Naive thymus-derived CD4-positive, alpha-beta T cell (primary cell): ENCODE data around the gene DCN. TPM values are rescaled to one million over a fixed set of nuclear protein-coding genes. Genes with fewer than 3 reads are reported as not detected.

Source experiments
- ATAC-seq: fragments of 150-1000 bp; cut with Tn5 transposase; 2 replicates; pipeline ENCODE4 v1.10.0; 2021; ENCODE audit warnings: mild to moderate bottlenecking, moderate library complexity
- CTCF ChIA-PET: fragments of 350-600 bp; sonication (Branson Sonifier 250); formaldehyde crosslinking; loops from one replicate; lab custom pipeline; 2021; ENCODE audit warnings: antibody characterized with exemption; lab: Charles Lee
- POLR2A ChIA-PET: fragments of 350-600 bp; sonication (Branson Sonifier 250); formaldehyde crosslinking; loops from one replicate; lab custom pipeline; 2021; ENCODE audit warnings: antibody characterized with exemption, inconsistent platforms; lab: Charles Lee
- DNase-seq, 9 donors: peaks; one replicate each; pipeline versions ENCODE4 v3.0.0 to v3.0.0-alpha.2; 2020 to 2022; ENCODE audit warnings: mixed read lengths in 1 of 9
- H3K27ac ChIP-seq: one replicate; pipeline ENCODE4 v1.7.0; 2013; ENCODE audit warnings: mild to moderate bottlenecking, low read depth, low read length, moderate library complexity
- H3K27me3 ChIP-seq, 2 donors: one replicate each; pipeline ENCODE4 v1.7.0; 2013; ENCODE audit warnings: low read length in 2 of 2, mild to moderate bottlenecking in 2 of 2, moderate library complexity in 2 of 2; ENCODE audit not compliant: control insufficient read depth in 2 of 2, insufficient read depth in 2 of 2
- H3K36me3 ChIP-seq, 3 experiments: 1 replicate in 2 of 3; 2 replicates in 1 of 3; pipeline ENCODE4 v1.7.0; 2013; ENCODE audit warnings: low read length in 3 of 3, mild to moderate bottlenecking in 3 of 3, moderate library complexity in 1 of 3; ENCODE audit not compliant: insufficient read depth in 3 of 3, control insufficient read depth in 2 of 3
- H3K4me1 ChIP-seq, 2 donors: one replicate each; pipeline ENCODE4 v1.7.0; 2013; ENCODE audit warnings: low read length in 2 of 2, mild to moderate bottlenecking in 2 of 2, moderate library complexity in 1 of 2; ENCODE audit not compliant: control insufficient read depth in 2 of 2, insufficient read depth in 2 of 2
- H3K4me3 ChIP-seq: 2 replicates; pipeline ENCODE4 v1.7.0; 2013; ENCODE audit warnings: mild to moderate bottlenecking, low read length
- H3K9me3 ChIP-seq, 3 experiments: 1 replicate in 2 of 3; 2 replicates in 1 of 3; pipeline ENCODE4 v1.7.0; 2013; ENCODE audit warnings: low read length in 3 of 3; ENCODE audit not compliant: control insufficient read depth in 2 of 3
- H3K27ac Mint-ChIP-seq, 9 donors: one replicate each; pipeline ENCODE4 v1.8.0; 2020 to 2022; ENCODE audit warnings: mixed read lengths in 9 of 9, mild to moderate bottlenecking in 8 of 9, moderate library complexity in 5 of 9, inconsistent platforms in 2 of 9
- H3K27me3 Mint-ChIP-seq, 5 donors: one replicate each; pipeline ENCODE4 v1.8.0; 2021 to 2022; ENCODE audit warnings: mixed read lengths in 5 of 5, mild to moderate bottlenecking in 1 of 5
- H3K36me3 Mint-ChIP-seq, 5 donors: one replicate each; pipeline ENCODE4 v1.8.0; 2020 to 2022; ENCODE audit warnings: mixed read lengths in 5 of 5, mild to moderate bottlenecking in 3 of 5, inconsistent platforms in 1 of 5
- H3K4me1 Mint-ChIP-seq, 7 donors: one replicate each; pipeline ENCODE4 v1.8.0; 2020 to 2022; ENCODE audit warnings: mixed read lengths in 7 of 7, mild to moderate bottlenecking in 3 of 7, inconsistent platforms in 1 of 7
- H3K4me3 Mint-ChIP-seq, 10 donors: one replicate each; pipeline ENCODE4 v1.8.0; 2020 to 2022; ENCODE audit warnings: mild to moderate bottlenecking in 10 of 10, mixed read lengths in 10 of 10, moderate library complexity in 6 of 10, inconsistent platforms in 2 of 10
- H3K9me3 Mint-ChIP-seq, 11 donors: one replicate each; pipeline ENCODE4 v1.8.0; 2020 to 2022; ENCODE audit warnings: mixed read lengths in 11 of 11, mild to moderate bottlenecking in 4 of 11, inconsistent platforms in 1 of 11, moderate library complexity in 1 of 11
- intact Hi-C, 2 donors: fragments of 100-400 bp; cut with micrococcal nuclease; formaldehyde crosslinking; loops; one replicate each; pipeline ENCODE4 v1.15.1; 2023
- polyA plus RNA-seq, 2 donors: library from polyadenylated mRNA; unstranded; fragments of 300-500 nt; fragmentation: Illumina TruSeq; gene quantifications; one replicate each; pipeline ENCODE4 v1.2.3, GENCODE V29; 2021
- total RNA-seq, 6 experiments: library from RNA in 5 of 6; stranded (reverse) in 5 of 6; gene quantifications; 1 replicate in 5 of 6; 2 replicates in 1 of 6; pipeline ENCODE4 v1.2.3 and lab custom pipeline; 2021 to 2026

Gene DCN
- total and polyA plus RNA-seq, 7 experiments from 2014 or later, result 0.69 TPM; not detected in 6

DNA sequence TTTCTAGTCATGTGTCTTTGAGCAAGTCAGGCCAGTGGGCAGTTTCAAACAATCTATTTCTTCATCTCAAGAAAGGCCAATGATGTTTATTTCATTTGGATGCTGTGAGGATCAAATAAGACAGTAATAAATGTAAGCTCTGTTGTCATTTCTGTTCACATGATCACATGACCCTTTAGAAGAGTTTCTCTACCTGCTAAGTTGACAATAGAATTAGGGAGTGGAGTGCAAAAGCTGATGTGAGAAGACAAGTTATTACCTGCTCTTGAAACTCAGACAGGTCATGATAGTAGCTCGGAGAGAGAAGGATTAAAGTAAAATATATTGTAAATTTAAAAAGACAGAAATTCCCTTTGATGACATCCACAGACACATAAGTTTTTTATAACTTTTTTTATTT is 37.3 kb upstream of the DCN start:
- ATAC-seq, result no peak
- Mint-ChIP-seq H3K27ac (no peak overlapping the region), H3K27me3 (peaks cover 0 to 16% (median 6%) of the 10 kb centered on the region in 5 donors)

DNA sequence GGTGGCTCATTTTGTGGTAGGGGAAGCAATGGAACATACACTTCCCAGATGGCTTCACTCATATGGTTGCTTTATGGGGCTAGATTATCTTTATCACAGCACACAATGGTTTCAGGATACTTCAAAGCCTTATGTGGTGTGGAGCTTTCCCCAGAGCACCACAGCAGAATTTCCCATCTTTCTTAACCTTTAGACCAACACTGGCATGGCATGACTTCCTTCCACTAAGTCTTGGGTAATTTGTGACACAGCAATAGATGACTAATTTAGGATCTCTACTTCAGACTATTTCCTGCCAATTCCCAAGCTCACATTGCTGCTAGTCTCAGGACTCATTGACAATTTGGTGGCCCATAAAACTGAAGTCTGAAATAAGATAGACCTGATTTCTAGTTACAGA is 36.9 kb upstream of the DCN start:
- no peak overlapping the region for H3K4me3 ChIP-seq
- Mint-ChIP-seq H3K9me3 (peaks cover 0 to 4% (median 0%) of the 10 kb centered on the region in 11 donors), H3K4me1 (no peaks in the 10 kb centered on the region), H3K36me3 (no peaks in the 10 kb centered on the region), H3K27ac (no peak overlapping the region), H3K27me3 (peaks cover 0 to 13% (median 6%) of the 10 kb centered on the region in 5 donors), H3K4me3 (no peak overlapping the region)
- H3K4me1 ChIP-seq, result no peaks in the 10 kb centered on the region
- intact Hi-C loops, result no loop called here
- no peaks in the 10 kb centered on the region for H3K9me3 ChIP-seq
- ChIA-PET POLR2A (no interaction called here), CTCF (no interaction called here)
- no peak for ATAC-seq
- H3K27me3 ChIP-seq, result no peaks in the 10 kb centered on the region
- no peaks in the 10 kb centered on the region for H3K36me3 ChIP-seq
- DNase-seq, result no peak
- no peak overlapping the region for H3K27ac ChIP-seq

More for the DNA sequence above, 37.3 kb upstream of the DCN start:
- POLR2A ChIA-PET, result no interaction called here
- H3K36me3 ChIP-seq, result no peaks in the 10 kb centered on the region
- H3K4me3 ChIP-seq, result no peak overlapping the region
- Mint-ChIP-seq H3K4me1 (no peaks in the 10 kb centered on the region), H3K9me3 (peaks cover 0 to 4% (median 0%) of the 10 kb centered on the region in 11 donors), H3K4me3 (no peak overlapping the region), H3K36me3 (no peaks in the 10 kb centered on the region)
- intact Hi-C loops, result no loop called here
- H3K27me3 ChIP-seq, result no peaks in the 10 kb centered on the region
- no peak for DNase-seq
- H3K9me3 ChIP-seq, result no peaks in the 10 kb centered on the region
- H3K4me1 ChIP-seq, result no peaks in the 10 kb centered on the region
- no peak overlapping the region for H3K27ac ChIP-seq
- CTCF ChIA-PET, result no interaction called here

DNA sequence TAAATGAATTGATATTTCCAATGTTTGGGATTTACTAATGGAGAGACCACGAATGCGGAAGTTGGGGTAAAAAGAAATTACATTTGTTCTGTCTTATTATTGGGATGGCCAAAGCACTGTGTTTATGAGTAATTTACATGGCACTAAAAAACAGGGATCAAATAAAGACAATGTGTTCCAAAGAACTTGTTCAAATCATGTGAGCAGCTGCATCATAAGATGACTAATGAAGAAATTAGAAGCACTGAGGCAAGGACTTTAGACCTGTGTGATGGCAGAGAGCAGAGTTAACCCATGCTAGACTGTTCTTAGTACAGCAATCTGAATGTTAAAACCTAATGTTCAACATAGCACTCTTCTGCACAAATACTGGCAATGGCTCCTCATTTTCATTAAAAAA is 34.3 kb upstream of the DCN start:
- ATAC-seq (no peak), DNase-seq (no peak)
- H3K9me3 ChIP-seq, result no peaks in the 10 kb centered on the region
- H3K27ac Mint-ChIP-seq, result no peak overlapping the region
- H3K27ac ChIP-seq, result no peak overlapping the region
- peaks cover 0 to 8% (median 3%) of the 10 kb centered on the region in 11 donors for H3K9me3 Mint-ChIP-seq
- no peaks in the 10 kb centered on the region for H3K27me3 ChIP-seq
- ChIA-PET POLR2A (no interaction called here), CTCF (no interaction called here)
- H3K36me3 ChIP-seq, result no peaks in the 10 kb centered on the region
- intact Hi-C loops, result no loop called here
- peaks cover 0 to 16% (median 4%) of the 10 kb centered on the region in 5 donors for H3K27me3 Mint-ChIP-seq
- no peaks in the 10 kb centered on the region for H3K4me1 ChIP-seq
- no peaks in the 10 kb centered on the region for H3K4me1 Mint-ChIP-seq
- H3K4me3 Mint-ChIP-seq, result no peak overlapping the region
- H3K36me3 Mint-ChIP-seq, result no peaks in the 10 kb centered on the region
- no peak overlapping the region for H3K4me3 ChIP-seq

DNA sequence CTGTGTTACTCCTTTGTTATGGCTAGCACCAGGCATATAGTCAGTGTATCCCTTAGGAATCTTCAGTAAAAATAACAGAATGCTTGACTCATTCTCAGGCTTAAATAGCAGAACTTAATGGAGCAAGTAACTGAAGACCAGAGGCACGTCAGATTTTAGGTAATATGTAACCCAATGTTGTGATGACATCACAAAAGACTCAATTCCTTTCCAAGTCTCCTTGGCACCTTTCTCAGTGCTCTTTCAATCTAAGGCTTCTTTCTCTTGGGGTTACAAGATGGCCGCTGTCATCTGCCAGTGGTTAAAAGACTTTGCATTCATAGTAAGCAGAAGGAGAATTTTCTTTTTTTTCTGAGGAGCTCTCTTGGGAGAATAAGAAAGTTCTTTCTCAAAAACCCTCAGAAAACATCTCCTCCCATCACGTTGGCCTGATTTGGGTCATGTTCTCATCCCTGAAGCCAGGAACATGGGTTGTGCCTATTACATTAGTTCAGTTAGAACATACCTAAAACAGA is 33.4 kb upstream of the DCN start:
- H3K27me3 ChIP-seq, result no peaks in the 10 kb centered on the region
- Mint-ChIP-seq H3K4me3 (no peak overlapping the region), H3K27me3 (peaks cover 0 to 16% (median 4%) of the 10 kb centered on the region in 5 donors), H3K27ac (no peak overlapping the region), H3K4me1 (no peaks in the 10 kb centered on the region), H3K36me3 (no peaks in the 10 kb centered on the region), H3K9me3 (peaks cover 0 to 8% (median 3%) of the 10 kb centered on the region in 11 donors)
- H3K27ac ChIP-seq, result no peak overlapping the region
- no peak for DNase-seq
- H3K36me3 ChIP-seq, result no peaks in the 10 kb centered on the region
- H3K4me1 ChIP-seq, result no peaks in the 10 kb centered on the region
- ATAC-seq, result no peak
- ChIA-PET POLR2A (no interaction called here), CTCF (no interaction called here)
- H3K4me3 ChIP-seq, result no peak overlapping the region
- intact Hi-C loops, result no loop called here
- H3K9me3 ChIP-seq, result no peaks in the 10 kb centered on the region

DNA sequence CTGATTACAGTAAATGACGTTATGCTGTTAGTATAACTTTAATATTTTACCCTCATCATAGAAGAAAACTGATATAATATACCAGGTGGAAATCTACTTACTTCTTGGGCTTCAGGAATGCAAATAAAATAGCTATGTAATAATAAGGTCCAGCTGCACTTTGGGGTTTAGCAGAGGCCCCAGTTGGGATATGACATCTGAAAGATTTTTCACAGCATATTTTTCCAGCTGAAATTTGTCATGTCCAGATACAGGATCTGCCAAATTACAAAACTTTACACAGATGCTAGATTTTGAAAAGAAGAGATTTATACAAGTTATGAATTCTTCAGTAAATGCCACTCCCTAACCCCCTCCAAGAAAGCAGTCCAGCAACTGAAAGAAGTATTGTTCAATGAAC is 29.2 kb upstream of the DCN start:
- Mint-ChIP-seq H3K9me3 (peaks cover 0 to 11% (median 4%) of the 10 kb centered on the region in 11 donors), H3K27ac (no peak overlapping the region), H3K27me3 (peaks cover 0 to 9% (median 0%) of the 10 kb centered on the region in 5 donors), H3K4me1 (no peaks in the 10 kb centered on the region), H3K36me3 (no peaks in the 10 kb centered on the region), H3K4me3 (no peak overlapping the region)
- Histone ChIP-seq H3K27me3 (no peaks in the 10 kb centered on the region), H3K27ac (no peak overlapping the region), H3K4me1 (no peaks in the 10 kb centered on the region), H3K36me3 (no peaks in the 10 kb centered on the region), H3K4me3 (no peak overlapping the region), H3K9me3 (no peaks in the 10 kb centered on the region)
- ATAC-seq (no peak), DNase-seq (no peak)
- ChIA-PET POLR2A (no interaction called here), CTCF (no interaction called here)
- intact Hi-C loops, result no loop called here

DNA sequence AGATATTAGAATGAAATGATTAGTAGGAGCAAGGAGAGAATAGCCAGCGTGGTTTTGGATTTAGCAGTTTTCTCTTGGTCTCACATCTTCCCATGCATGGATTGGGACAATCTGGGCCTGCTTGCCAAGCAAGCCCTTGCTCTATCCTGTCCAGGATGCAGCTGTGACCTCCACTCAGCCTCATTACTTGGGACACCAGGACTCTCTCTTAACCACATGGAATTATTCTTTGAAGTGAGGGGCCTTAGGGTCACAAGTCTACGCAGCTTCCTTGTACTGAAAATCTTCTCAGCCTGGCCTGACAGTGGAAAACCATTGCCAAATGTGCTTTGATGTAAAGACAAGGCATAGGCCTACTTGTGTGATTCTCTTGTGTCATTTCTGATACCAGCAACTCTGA is 28.0 kb upstream of the DCN start:
- Histone ChIP-seq H3K9me3 (no peaks in the 10 kb centered on the region), H3K4me1 (no peaks in the 10 kb centered on the region), H3K27me3 (no peaks in the 10 kb centered on the region), H3K36me3 (no peaks in the 10 kb centered on the region), H3K4me3 (no peak overlapping the region), H3K27ac (no peak overlapping the region)
- ATAC-seq, result no peak
- Mint-ChIP-seq H3K9me3 (peaks cover 0 to 11% (median 5%) of the 10 kb centered on the region in 11 donors), H3K36me3 (no peaks in the 10 kb centered on the region), H3K4me3 (no peak overlapping the region), H3K27me3 (peaks cover 0 to 9% (median 0%) of the 10 kb centered on the region in 5 donors), H3K27ac (no peak overlapping the region), H3K4me1 (no peaks in the 10 kb centered on the region)
- no peak for DNase-seq
- ChIA-PET POLR2A (no interaction called here), CTCF (no interaction called here)
- intact Hi-C loops, result no loop called here

DNA sequence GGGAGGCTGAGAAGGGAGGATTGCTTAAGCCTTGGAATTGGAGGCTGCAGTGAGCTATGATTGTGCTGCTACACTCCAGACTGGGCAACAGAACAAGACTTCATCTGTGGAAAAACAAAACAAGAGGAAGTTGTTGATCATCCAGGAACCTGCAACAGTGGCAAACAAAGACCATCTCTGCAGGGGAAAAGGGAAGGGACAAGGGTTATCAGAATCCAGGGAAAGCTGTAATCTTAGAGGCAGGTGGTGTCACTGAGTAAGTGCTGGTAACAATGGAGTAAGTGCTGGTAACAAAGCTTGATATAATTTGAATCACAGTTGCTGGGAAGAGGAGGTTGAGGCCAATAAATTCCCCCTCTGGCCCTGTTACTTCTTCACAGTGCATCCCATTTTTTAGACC is 27.5 kb upstream of the DCN start:
- intact Hi-C loops, result no loop called here
- no peaks in the 10 kb centered on the region for H3K9me3 ChIP-seq
- no peaks in the 10 kb centered on the region for H3K4me1 ChIP-seq
- H3K9me3 Mint-ChIP-seq, result peaks cover 0 to 11% (median 5%) of the 10 kb centered on the region in 11 donors
- DNase-seq, result no peak
- no peak for ATAC-seq
- H3K36me3 ChIP-seq, result no peaks in the 10 kb centered on the region
- H3K27ac Mint-ChIP-seq, result no peak overlapping the region
- H3K4me3 Mint-ChIP-seq, result no peak overlapping the region
- no peaks in the 10 kb centered on the region for H3K27me3 ChIP-seq
- H3K27ac ChIP-seq, result no peak overlapping the region
- H3K4me3 ChIP-seq, result no peak overlapping the region
- H3K4me1 Mint-ChIP-seq, result no peaks in the 10 kb centered on the region
- CTCF ChIA-PET, result no interaction called here
- H3K27me3 Mint-ChIP-seq, result peaks cover 0 to 9% (median 0%) of the 10 kb centered on the region in 5 donors
- POLR2A ChIA-PET, result no interaction called here
- H3K36me3 Mint-ChIP-seq, result no peaks in the 10 kb centered on the region
